Measurements from ENCODE around the gene ALG14. TPM values are rescaled to one million over a fixed set of nuclear protein-coding genes. Genes with fewer than 3 reads are reported as not detected.
"Not testable (repeated sequence)": the region's sequence is repeated elsewhere in the genome, so short reads cannot be mapped to it uniquely, and the experiment has no call there.

Gene ALG14
- total and polyA plus RNA-seq, 9 donors: 3.2 to 9.3 (median 7.1) TPM

DNA sequence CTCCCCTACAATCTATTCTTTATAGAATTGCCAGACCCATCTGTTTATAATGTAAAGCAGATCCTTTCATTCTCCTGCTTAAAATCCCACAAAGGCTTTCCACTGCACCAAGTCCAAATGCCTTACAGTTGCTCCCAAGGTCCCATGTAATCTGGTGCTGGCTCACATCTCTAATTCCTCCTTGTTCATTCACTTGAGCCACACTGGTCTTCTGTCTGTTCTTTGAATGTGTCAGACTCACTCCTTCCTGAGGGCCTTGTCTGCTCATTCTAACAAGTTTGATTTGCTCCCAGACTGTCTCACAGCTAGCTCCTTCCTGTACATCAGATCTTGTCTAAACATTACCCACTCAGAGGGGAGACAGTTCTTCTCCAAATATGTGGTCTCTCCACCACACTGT, 38.9 kb downstream of the ALG14 start:
- DNase-seq: peak; percentile 49
- no peaks in the 10 kb centered on the region for H3K27me3 ChIP-seq (ENCODE audit: control insufficient read depth, insufficient read depth, low read length)
- H3K9me3 ChIP-seq (replicated peaks; ENCODE audit: control insufficient read depth, low read depth, low read length): peaks cover 3% of the 10 kb centered on the region
- no peaks in the 10 kb centered on the region for H3K36me3 ChIP-seq (ENCODE audit: control insufficient read depth, insufficient read depth, low read length)
- H3K27ac ChIP-seq (ENCODE audit: low read length): no peak overlapping the region
- no peaks in the 10 kb centered on the region for H3K4me1 ChIP-seq (ENCODE audit: control insufficient read depth, insufficient read depth, low read length)
- no peak overlapping the region for H3K4me3 ChIP-seq (ENCODE audit: low read length)

DNA sequence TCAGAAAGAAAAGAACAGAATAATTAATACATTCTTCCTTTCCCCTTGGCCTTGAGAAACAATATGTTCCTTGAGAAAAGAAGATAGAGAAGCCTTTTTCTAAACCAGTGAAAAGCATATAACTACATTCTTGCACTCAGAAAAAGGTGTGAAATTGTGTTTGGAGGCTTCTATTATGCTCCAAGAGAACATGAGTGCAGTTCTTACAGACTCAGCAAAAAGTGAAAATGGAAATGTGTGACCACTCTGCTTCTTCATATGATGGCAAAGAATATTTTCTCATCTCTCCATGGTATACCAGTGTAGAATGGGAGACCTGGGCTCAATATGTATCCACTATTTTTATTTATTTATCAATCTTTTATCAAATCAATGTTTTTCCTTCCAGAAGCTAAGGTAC, 43.2 kb downstream of the ALG14 start:
- no peak for DNase-seq

DNA sequence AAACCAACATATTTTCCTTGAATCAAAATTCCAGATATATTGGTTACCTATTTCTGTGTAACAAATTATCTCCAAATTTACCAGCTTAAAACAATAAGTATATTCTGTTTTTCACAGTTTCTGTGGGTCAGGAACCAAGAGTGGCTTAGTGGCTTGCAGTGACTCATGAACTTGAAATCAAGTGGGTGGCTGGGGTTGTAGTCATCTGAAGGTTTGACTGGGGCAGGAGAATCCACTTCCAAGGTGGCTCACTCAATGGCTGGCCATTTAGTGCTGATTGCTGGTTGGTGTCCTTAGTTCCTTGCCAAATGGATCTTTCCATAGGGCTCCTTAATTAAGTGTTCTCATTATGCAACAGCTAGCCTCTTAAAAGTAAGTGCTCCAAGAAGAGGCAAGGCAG, 43.8 kb downstream of the ALG14 start:
- Histone ChIP-seq H3K27me3 (ENCODE audit: control insufficient read depth, insufficient read depth, low read length) (no peaks in the 10 kb centered on the region), H3K4me3 (ENCODE audit: low read length) (no peak overlapping the region), H3K27ac (ENCODE audit: low read length) (no peak overlapping the region), H3K9me3 (replicated peaks; ENCODE audit: control insufficient read depth, low read depth, low read length) (peaks cover 7% of the 10 kb centered on the region), H3K36me3 (ENCODE audit: control insufficient read depth, insufficient read depth, low read length) (peaks cover 10% of the 10 kb centered on the region), H3K4me1 (ENCODE audit: control insufficient read depth, insufficient read depth, low read length) (no peaks in the 10 kb centered on the region)
- DNase-seq: no peak

More for the DNA sequence above, 43.2 kb downstream of the ALG14 start:
- peaks cover 7% of the 10 kb centered on the region for H3K9me3 ChIP-seq (replicated peaks; ENCODE audit: control insufficient read depth, low read depth, low read length)
- H3K27me3 ChIP-seq (ENCODE audit: control insufficient read depth, insufficient read depth, low read length): no peaks in the 10 kb centered on the region
- no peaks in the 10 kb centered on the region for H3K4me1 ChIP-seq (ENCODE audit: control insufficient read depth, insufficient read depth, low read length)
- no peak overlapping the region for H3K4me3 ChIP-seq (ENCODE audit: low read length)
- no peak overlapping the region for H3K27ac ChIP-seq (ENCODE audit: low read length)
- peaks cover 10% of the 10 kb centered on the region for H3K36me3 ChIP-seq (ENCODE audit: control insufficient read depth, insufficient read depth, low read length)

DNA sequence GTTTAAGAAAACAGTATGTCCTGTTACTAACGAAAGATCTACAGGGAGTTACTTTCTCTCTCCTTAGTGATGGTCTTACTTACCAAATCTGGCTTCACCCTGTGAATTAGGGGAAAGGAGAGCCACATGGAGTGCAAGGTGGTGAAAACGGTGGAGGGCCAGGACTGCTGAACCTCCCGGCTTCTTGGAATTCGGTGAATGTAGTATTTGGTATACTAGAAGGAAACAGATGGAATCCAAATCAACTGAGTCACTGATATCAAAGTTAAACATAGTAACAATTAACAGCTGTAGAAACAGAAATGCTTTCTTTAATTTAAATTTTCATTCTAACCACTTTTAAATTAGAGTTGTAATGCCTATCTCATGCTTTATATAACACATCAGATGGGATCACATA, 45.7 kb downstream of the ALG14 start:
- no peak for DNase-seq
- H3K36me3 ChIP-seq (ENCODE audit: control insufficient read depth, insufficient read depth, low read length): peaks cover 10% of the 10 kb centered on the region
- H3K9me3 ChIP-seq (replicated peaks; ENCODE audit: control insufficient read depth, low read depth, low read length): peaks cover 7% of the 10 kb centered on the region
- H3K27ac ChIP-seq (ENCODE audit: low read length): no peak overlapping the region
- H3K27me3 ChIP-seq (ENCODE audit: control insufficient read depth, insufficient read depth, low read length): no peaks in the 10 kb centered on the region
- no CpG with 5 or more reads among the region's 4 CpGs for WGBS (ENCODE audit: insufficient coverage)
- H3K4me1 ChIP-seq (ENCODE audit: control insufficient read depth, insufficient read depth, low read length): peaks cover 4% of the 10 kb centered on the region
- H3K4me3 ChIP-seq (ENCODE audit: low read length): no peak overlapping the region

DNA sequence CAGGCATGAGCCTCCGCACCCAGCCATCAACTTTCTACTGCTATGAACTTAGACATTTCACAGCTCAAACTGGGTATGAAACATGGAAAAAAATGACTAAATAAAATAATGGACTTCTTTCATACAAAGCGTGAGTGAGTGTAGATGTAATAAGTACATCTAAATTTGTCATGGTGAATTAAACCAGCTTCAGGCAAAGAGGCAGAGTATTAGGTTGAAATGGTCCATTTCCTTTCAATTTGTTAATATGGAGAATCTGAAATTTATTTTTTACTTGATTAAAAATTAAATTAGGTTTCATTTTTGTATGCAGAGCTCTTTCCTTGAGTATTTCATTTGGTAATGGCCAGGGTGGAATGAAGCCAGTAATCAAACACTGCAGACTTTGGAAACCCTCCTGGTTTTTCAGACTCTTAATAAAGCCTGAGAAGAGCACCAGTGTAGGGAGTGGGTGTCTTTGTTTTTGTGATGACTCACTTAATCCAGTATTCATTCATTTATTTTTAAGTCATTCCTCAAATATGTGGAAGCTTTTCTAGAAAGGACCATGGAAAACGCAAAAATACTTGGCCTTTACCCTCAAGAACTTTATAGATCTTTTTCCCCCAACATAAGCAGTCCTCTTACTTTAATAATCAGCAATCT, 49.2 kb downstream of the ALG14 start:
- Histone ChIP-seq H3K27ac (ENCODE audit: low read length) (peak overlapping the region; percentile 94), H3K27me3 (ENCODE audit: control insufficient read depth, insufficient read depth, low read length) (no peaks in the 10 kb centered on the region), H3K9me3 (replicated peaks; ENCODE audit: control insufficient read depth, low read depth, low read length) (peaks cover 4% of the 10 kb centered on the region), H3K4me3 (ENCODE audit: low read length) (no peak overlapping the region), H3K4me1 (ENCODE audit: control insufficient read depth, insufficient read depth, low read length) (peaks cover 13% of the 10 kb centered on the region), H3K36me3 (ENCODE audit: control insufficient read depth, insufficient read depth, low read length) (peaks cover 10% of the 10 kb centered on the region)
- WGBS (ENCODE audit: insufficient coverage): no CpG with 5 or more reads among the region's 3 CpGs
- DNase-seq: peak; percentile 86

DNA sequence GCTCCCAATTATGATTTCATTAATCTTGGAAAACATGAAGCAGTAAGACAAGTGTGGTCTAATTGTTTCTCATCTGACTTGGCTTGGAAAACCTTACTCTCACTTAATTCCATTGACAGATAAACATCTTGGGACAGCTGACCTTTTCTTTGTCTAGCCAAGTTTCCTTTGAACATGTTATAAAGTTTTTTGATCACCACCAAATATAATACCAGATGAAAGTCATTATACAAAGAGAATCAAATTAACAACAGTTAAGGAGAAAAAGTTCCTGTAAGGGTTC, 50.2 kb downstream of the ALG14 start:
- Histone ChIP-seq H3K36me3 (ENCODE audit: control insufficient read depth, insufficient read depth, low read length) (peaks cover 10% of the 10 kb centered on the region), H3K4me1 (ENCODE audit: control insufficient read depth, insufficient read depth, low read length) (peaks cover 15% of the 10 kb centered on the region), H3K9me3 (replicated peaks; ENCODE audit: control insufficient read depth, low read depth, low read length) (peaks cover 4% of the 10 kb centered on the region), H3K4me3 (ENCODE audit: low read length) (no peak overlapping the region), H3K27ac (ENCODE audit: low read length) (peak overlapping the region; percentile 94), H3K27me3 (ENCODE audit: control insufficient read depth, insufficient read depth, low read length) (no peaks in the 10 kb centered on the region)
- DNase-seq: peak; percentile 86

DNA sequence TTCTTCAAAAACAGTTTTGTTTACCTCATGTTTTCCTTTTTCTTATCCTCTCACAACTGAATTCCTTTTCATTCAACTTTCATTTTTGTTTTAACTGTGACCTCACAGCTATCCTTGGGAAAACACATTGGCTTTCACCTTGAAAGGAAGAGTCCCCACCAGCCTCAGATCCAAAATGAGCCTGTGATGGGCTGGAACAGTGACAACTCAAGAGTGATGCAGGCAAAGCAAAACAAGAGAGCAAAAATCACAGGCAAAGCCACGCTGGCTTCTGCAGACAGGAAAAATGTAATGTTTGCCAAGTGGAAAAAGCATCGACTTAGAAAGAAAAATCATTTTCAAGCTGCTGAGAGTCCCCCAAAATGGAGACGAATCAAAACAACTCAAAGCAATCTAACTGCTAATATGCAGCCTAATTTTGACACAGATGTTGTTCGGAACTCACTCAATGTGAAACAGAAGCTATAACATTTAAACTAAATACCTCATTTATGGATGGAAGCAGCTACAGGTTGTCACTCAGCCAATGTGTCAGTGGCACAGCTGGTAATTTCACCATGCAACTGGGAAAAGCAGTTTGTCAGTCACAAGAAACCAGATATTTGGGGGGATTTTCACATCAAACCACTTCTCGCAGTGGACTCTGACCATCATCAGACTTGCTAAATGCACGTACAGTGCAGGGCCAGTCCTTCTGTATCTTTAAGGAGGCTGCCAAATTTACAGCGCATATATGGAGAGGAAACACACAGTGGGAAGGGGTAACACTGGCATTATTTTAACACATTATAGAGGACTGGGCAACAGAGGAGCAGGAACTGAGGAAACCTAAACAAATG, 50.7 kb downstream of the ALG14 start:
- peaks cover 10% of the 10 kb centered on the region for H3K36me3 ChIP-seq (ENCODE audit: control insufficient read depth, insufficient read depth, low read length)
- H3K4me1 ChIP-seq (ENCODE audit: control insufficient read depth, insufficient read depth, low read length): peaks cover 15% of the 10 kb centered on the region
- H3K9me3 ChIP-seq (replicated peaks; ENCODE audit: control insufficient read depth, low read depth, low read length): peaks cover 4% of the 10 kb centered on the region
- peak overlapping the region; percentile 94 for H3K27ac ChIP-seq (ENCODE audit: low read length)
- DNase-seq: peak; percentile 98
- peak overlapping the region; percentile 13 for H3K4me3 ChIP-seq (ENCODE audit: low read length)
- no peaks in the 10 kb centered on the region for H3K27me3 ChIP-seq (ENCODE audit: control insufficient read depth, insufficient read depth, low read length)
- WGBS (ENCODE audit: insufficient coverage): 0% methylated on average over 1 of the region's 7 CpGs

GRCh38 chr1:95021119-95021518, 51.6 kb downstream of the ALG14 start:
- H3K4me3 ChIP-seq (ENCODE audit: low read length): no peak overlapping the region

DNA sequence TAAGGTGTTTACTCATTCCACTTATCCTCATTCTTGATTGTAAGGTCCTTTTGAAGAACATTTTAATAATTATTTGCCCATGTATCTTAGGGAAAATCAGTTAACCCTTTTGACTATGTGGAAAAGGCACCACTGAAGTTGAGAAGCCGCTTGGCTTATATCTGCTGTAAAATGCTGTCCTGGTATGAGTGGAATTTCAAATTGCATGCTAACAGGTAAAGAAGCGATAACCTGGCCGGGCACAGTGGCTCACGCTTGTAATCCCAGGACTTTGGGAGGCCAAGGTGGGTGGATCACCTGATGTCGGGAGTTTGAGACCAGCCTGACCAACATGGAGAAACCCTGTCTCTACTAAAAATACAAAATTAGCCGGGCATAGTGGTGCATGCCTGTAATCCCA, 53.3 kb downstream of the ALG14 start:
- H3K4me1 ChIP-seq (ENCODE audit: control insufficient read depth, insufficient read depth, low read length): peaks cover 15% of the 10 kb centered on the region
- not testable (repeated sequence) for H3K9me3 ChIP-seq (replicated peaks; ENCODE audit: control insufficient read depth, low read depth, low read length); H3K27me3 ChIP-seq (ENCODE audit: control insufficient read depth, insufficient read depth, low read length); H3K4me3 ChIP-seq (ENCODE audit: low read length); DNase-seq; H3K27ac ChIP-seq (ENCODE audit: low read length); H3K36me3 ChIP-seq (ENCODE audit: control insufficient read depth, insufficient read depth, low read length)
- 88% methylated on average over 6 of the region's 6 CpGs for WGBS (ENCODE audit: insufficient coverage)

More at GRCh38 chr1:95021119-95021518, 51.6 kb downstream of the ALG14 start:
- H3K4me1 ChIP-seq (ENCODE audit: control insufficient read depth, insufficient read depth, low read length): peaks cover 15% of the 10 kb centered on the region
- H3K27me3 ChIP-seq (ENCODE audit: control insufficient read depth, insufficient read depth, low read length): no peaks in the 10 kb centered on the region
- peaks cover 4% of the 10 kb centered on the region for H3K9me3 ChIP-seq (replicated peaks; ENCODE audit: control insufficient read depth, low read depth, low read length)
- 24% methylated on average over 4 of the region's 4 CpGs for WGBS (ENCODE audit: insufficient coverage)
- H3K27ac ChIP-seq (ENCODE audit: low read length): peak overlapping the region; percentile 94
- peaks cover 6% of the 10 kb centered on the region for H3K36me3 ChIP-seq (ENCODE audit: control insufficient read depth, insufficient read depth, low read length)
- DNase-seq: peak; percentile 79

- peak; percentile 46 for DNase-seq
- Histone ChIP-seq H3K36me3 (ENCODE audit: control insufficient read depth, insufficient read depth, low read length) (no peaks in the 10 kb centered on the region), H3K4me1 (ENCODE audit: control insufficient read depth, insufficient read depth, low read length) (peaks cover 21% of the 10 kb centered on the region), H3K27ac (ENCODE audit: low read length) (no peak overlapping the region), H3K4me3 (ENCODE audit: low read length) (no peak overlapping the region), H3K9me3 (replicated peaks; ENCODE audit: control insufficient read depth, low read depth, low read length) (no peaks in the 10 kb centered on the region), H3K27me3 (ENCODE audit: control insufficient read depth, insufficient read depth, low read length) (no peaks in the 10 kb centered on the region)
- WGBS (ENCODE audit: insufficient coverage): no CpG with 5 or more reads among the region's 1 CpG
These were observed 54.0 kb downstream of the ALG14 start for GRCh38 chr1:95018602-95019369.

Data from muscle of leg (tissue), 11 donors.